Right ventricle myocardium superior (tissue), 1 donor: ENCODE measurements around the gene TTC23. TPM values are rescaled to one million over a fixed set of nuclear protein-coding genes. Genes with fewer than 3 reads are reported as not detected.

Experiments
- total RNA-seq: library from RNA; stranded (reverse); fragmentation: NEBNext Ultra II Directional; extraction: Animal tissue kit (Norgen Biotek cat#: 25700); gene quantifications from one replicate; pipeline ENCODE4 v1.2.1, GENCODE V29; 2021
- donor health status: DM: no; HTN: yes; CAD: no; lungs with severe emphysema.

TTC23 gene
- total RNA-seq, 1 donor from 2014 or later: 8.7 TPM

Other genes starting within 250 kb of the TTC23 start
- gene PGPEP1L, start 241.8 kb downstream of the TTC23 start, total RNA-seq: 0.38 TPM
- 295 TPM for gene SYNM, start 144.5 kb downstream of the TTC23 start, total RNA-seq
- gene LRRC28, start 1.9 kb upstream of the TTC23 start, total RNA-seq: 21.7 TPM